Uterus (tissue), 2 donors: ENCODE data around the gene LMNA.

Source experiments
- CTCF ChIP-seq, 4 experiments: fragments of 200-600 bp in 2 of 4; fragments of 450-650 bp in 2 of 4; sonication (generic) in 2 of 4; IDR thresholded peaks; one replicate each; pipeline ENCODE4 v1.5.1; 2016 to 2019; ENCODE audit warnings: antibody characterized with exemption in 4 of 4, mild to moderate bottlenecking in 2 of 4, moderate library complexity in 1 of 4
- POLR2A ChIP-seq, 2 donors: fragments of 450-650 bp; IDR thresholded peaks; one replicate each; pipeline ENCODE4 v1.6.1; 2016; ENCODE audit warnings: antibody characterized with exemption in 2 of 2, mild to moderate bottlenecking in 1 of 2, moderate library complexity in 1 of 2

- TF ChIP-seq POLR2A (IDR thresholded peaks at IDR 0.05) (no peak), CTCF (IDR thresholded peaks at IDR 0.05) (no peak)
These were observed 12.4 kb downstream of the LMNA start for GRCh38 chr1:156126630-156127534.
